Thoracic aorta (tissue), 2 donors: ENCODE measurements around the gene LAMTOR1. TPM values are rescaled to one million over a fixed set of nuclear protein-coding genes. Genes with fewer than 3 reads are reported as not detected.

ENCODE experiments used
- ATAC-seq: fragments of 150-250 bp; one replicate; pipeline ENCODE4 v1.8.0; 2017; ENCODE audit warnings: low read depth; ENCODE audit not compliant: insufficient number of reproducible peaks, low FRiP score
- DNase-seq: peaks from one replicate; pipeline ENCODE4 v3.0.0-alpha.2; 2020; ENCODE audit warnings: low spot score
- H3K27ac ChIP-seq, 2 donors: fragments of 200-600 bp; sonication (generic); 1 replicate in 1 of 2; 2 replicates in 1 of 2; pipeline ENCODE4 v1.5.1; 2016; ENCODE audit warnings: mild to moderate bottlenecking in 2 of 2, moderate library complexity in 2 of 2
- H3K27me3 ChIP-seq: fragments of 200-600 bp; sonication (generic); replicated peaks from 2 replicates; pipeline ENCODE4 v1.6.0; 2016; ENCODE audit warnings: mild to moderate bottlenecking; ENCODE audit not compliant: insufficient read depth
- H3K36me3 ChIP-seq: fragments of 200-600 bp; sonication (generic); one replicate; pipeline ENCODE4 v1.5.1; 2016
- H3K4me1 ChIP-seq, 2 donors: fragments of 200-600 bp; sonication (generic); 1 replicate in 1 of 2; 2 replicates in 1 of 2; pipeline versions ENCODE4 v1.5.1 to v1.6.0; 2016; ENCODE audit warnings: low read depth in 2 of 2, mild to moderate bottlenecking in 1 of 2; ENCODE audit not compliant: control insufficient read depth in 1 of 2
- H3K4me3 ChIP-seq: fragments of 200-600 bp; sonication (generic); 2 replicates; pipeline ENCODE4 v1.5.1; 2016; ENCODE audit warnings: mild to moderate bottlenecking
- H3K9me3 ChIP-seq: fragments of 200-600 bp; sonication (generic); 2 replicates; pipeline ENCODE4 v1.5.1; 2016
- total RNA-seq, 2 donors: library from RNA; depleted of rRNA; stranded (reverse); fragments of >200 nt; gene quantifications; one replicate each; pipeline versions ENCODE4 v1.1.0 to v1.2.3, GENCODE V29; 2016
- TF ChIP-seq, protein P1 (sequence below): fragments of 200-600 bp; sonication (generic); IDR thresholded peaks from one replicate; pipeline ENCODE4 v1.5.1; 2019; ENCODE audit warnings: antibody characterized with exemption

LAMTOR1 gene
- total RNA-seq, 2 donors from 2014 or later, result 68.1 to 94.4 TPM

DNA sequence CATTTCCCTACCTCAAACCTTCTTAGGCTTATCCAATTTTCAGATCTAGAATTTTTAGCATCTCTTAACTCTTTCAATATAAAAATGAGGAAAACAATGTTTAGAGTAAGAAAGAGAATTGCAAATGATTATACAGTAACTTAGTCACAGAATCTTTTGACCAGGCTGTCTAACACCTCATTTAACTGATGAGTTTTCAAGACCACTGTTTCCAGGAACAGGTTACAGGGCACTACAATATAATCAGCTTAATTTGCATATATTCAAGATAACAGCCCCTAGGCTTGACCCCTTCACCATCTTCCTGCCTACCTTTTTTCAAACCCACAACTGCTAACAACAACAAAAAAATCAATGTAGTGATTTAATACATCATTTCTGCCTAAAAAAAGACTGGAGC, 35.4 kb downstream of the LAMTOR1 start:
- Histone ChIP-seq H3K27me3 (no peaks in the 10 kb centered on the region), H3K4me3 (no peak overlapping the region), H3K36me3 (no peaks in the 10 kb centered on the region), H3K9me3 (no peaks in the 10 kb centered on the region), H3K27ac (peak overlapping the region; percentile 11 to 89), H3K4me1 (peaks cover 31 to 46% of the 10 kb centered on the region in 2 donors)
- DNase-seq (no peak), ATAC-seq (no peak)
- TF ChIP-seq, protein P1, sequence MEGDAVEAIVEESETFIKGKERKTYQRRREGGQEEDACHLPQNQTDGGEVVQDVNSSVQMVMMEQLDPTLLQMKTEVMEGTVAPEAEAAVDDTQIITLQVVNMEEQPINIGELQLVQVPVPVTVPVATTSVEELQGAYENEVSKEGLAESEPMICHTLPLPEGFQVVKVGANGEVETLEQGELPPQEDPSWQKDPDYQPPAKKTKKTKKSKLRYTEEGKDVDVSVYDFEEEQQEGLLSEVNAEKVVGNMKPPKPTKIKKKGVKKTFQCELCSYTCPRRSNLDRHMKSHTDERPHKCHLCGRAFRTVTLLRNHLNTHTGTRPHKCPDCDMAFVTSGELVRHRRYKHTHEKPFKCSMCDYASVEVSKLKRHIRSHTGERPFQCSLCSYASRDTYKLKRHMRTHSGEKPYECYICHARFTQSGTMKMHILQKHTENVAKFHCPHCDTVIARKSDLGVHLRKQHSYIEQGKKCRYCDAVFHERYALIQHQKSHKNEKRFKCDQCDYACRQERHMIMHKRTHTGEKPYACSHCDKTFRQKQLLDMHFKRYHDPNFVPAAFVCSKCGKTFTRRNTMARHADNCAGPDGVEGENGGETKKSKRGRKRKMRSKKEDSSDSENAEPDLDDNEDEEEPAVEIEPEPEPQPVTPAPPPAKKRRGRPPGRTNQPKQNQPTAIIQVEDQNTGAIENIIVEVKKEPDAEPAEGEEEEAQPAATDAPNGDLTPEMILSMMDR, result no peak

- Histone ChIP-seq H3K9me3 (no peaks in the 10 kb centered on the region), H3K27ac (peak overlapping the region; percentile 11 to 13), H3K27me3 (no peaks in the 10 kb centered on the region), H3K36me3 (no peaks in the 10 kb centered on the region), H3K4me3 (no peak overlapping the region), H3K4me1 (peaks cover 28 to 42% of the 10 kb centered on the region in 2 donors)
- ATAC-seq (no peak), DNase-seq (no peak)
- TF ChIP-seq, protein P1, result no peak
Measured at GRCh38 chr11:72067266-72067665, 35.8 kb downstream of the LAMTOR1 start.

DNA sequence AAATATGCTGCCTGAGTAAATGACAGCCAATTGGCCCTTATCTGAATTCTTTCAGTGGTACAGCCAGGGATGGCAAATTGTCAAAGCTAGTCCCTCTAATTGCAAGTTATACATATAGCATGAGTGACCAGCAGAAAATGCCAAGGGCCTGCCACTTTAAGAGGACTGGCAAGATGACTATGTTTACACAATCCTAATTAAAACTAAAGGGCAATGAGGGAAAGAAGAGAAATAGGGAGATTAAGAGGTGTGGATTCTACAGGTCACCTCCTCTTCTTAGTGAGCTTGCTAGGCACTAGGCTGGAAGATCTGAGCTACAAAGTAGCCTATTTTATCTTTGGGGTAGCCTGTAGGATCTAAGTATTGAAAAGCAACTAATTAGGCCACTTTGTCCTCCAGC, 36.2 kb downstream of the LAMTOR1 start:
- no peak overlapping the region for H3K27ac ChIP-seq
- H3K27me3 ChIP-seq, result no peaks in the 10 kb centered on the region
- DNase-seq, result no peak
- H3K4me1 ChIP-seq, result peaks cover 25 to 38% of the 10 kb centered on the region in 2 donors
- TF ChIP-seq, protein P1, result no peak
- H3K4me3 ChIP-seq, result no peak overlapping the region
- no peaks in the 10 kb centered on the region for H3K9me3 ChIP-seq
- no peaks in the 10 kb centered on the region for H3K36me3 ChIP-seq
- ATAC-seq, result no peak

DNA sequence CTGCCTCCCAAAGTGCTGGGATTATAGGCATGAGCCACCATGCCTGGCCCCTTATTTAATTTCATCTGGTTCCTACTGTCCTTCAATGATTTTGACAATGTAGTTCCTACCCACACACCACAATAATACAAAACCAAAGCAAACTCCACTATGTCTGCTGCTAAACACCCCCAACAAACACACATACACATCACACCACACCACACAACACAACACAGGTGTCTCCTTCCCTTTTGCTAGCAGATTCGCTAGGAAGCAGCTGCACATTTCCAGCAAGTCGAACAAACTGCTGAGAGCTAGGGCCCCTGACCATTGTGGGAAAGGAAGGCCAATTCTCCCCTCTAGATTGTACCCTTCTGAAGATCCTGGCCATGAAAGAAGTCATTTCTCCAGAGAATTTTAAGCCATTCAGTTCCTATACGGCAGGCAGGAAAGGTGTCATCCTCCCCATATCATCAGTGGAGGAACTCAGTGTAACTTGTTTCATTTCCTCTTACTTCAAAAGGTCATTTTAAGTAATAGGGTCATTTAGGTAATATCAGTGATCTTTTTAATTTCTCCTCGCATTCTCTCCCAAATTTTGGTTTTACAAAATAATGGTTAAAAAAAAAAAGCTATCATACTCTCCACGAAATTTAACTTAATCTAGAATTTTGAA, 41.2 kb downstream of the LAMTOR1 start:
- TF ChIP-seq, protein P1, result no peak
- no peak for ATAC-seq
- H3K9me3 ChIP-seq, result no peaks in the 10 kb centered on the region
- H3K36me3 ChIP-seq, result no peaks in the 10 kb centered on the region
- H3K27ac ChIP-seq, result no peak overlapping the region
- peaks cover 0 to 10% of the 10 kb centered on the region in 2 donors for H3K4me1 ChIP-seq
- H3K27me3 ChIP-seq, result no peaks in the 10 kb centered on the region
- no peak for DNase-seq
- no peak overlapping the region for H3K4me3 ChIP-seq

DNA sequence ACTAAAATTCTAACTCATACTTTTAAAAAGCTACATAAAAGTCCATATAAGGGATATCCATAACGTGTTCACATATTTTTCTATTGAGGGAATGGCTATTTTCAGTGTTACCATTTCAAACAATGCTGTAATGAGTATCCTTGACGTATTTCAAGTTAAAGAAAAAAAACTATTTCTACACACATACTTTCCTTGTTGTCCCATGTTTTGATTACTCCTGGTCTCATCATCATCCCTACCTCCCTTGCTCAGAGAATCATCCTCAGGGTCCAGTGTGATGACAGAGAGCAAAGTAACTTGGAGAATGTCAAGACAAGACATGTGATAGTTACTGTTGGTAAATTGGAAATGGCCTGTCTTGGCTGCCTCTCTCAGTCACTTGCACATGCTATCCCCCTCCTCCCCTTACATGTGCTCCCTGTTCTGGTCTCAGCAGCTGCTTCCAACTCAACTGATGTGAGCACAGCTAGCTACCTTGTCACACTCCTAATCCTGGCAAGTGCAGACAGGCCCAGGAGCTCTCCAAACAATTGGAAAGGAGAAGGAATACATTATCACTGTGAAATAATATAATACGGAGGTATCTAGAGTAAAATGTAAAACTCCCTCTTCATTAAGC, 44.6 kb downstream of the LAMTOR1 start:
- Histone ChIP-seq H3K4me1 (peaks cover 0 to 7% of the 10 kb centered on the region in 2 donors), H3K27ac (no peak overlapping the region), H3K9me3 (no peaks in the 10 kb centered on the region), H3K36me3 (no peaks in the 10 kb centered on the region), H3K4me3 (no peak overlapping the region), H3K27me3 (no peaks in the 10 kb centered on the region)
- ATAC-seq (no peak), DNase-seq (no peak)
- TF ChIP-seq, protein P1, result no peak
